Measurements from ENCODE around the gene EEF1A1. TPM values are rescaled to one million over a fixed set of nuclear protein-coding genes. Genes with fewer than 3 reads are reported as not detected.
"Not testable (repeated sequence)": the region's sequence is repeated elsewhere in the genome, so short reads cannot be mapped to it uniquely, and the experiment has no call there.

The EEF1A1 gene
- total RNA-seq, 1 experiment from 2014 or later, result 6,057 TPM

GRCh38 chr6:73548458-73549446, 27.9 kb upstream of the EEF1A1 start:
- H3K27ac ChIP-seq (ENCODE audit: low read length), result no peak overlapping the region

GRCh38 chr6:73547036-73547435, 26.2 kb upstream of the EEF1A1 start:
- TF ChIP-seq CTCF (conservative IDR thresholded peaks at IDR 0.05; ENCODE audit: low read depth, low read length), result no peak
- no peak for TF ChIP-seq EZH2 (IDR thresholded peaks at IDR 0.05; ENCODE audit: low read length, unreplicated experiment)
- TF ChIP-seq EZH2phosphoT487 (IDR thresholded peaks at IDR 0.05; ENCODE audit: borderline replicate concordance, low read length), result no peak
- no peaks in the 10 kb centered on the region for H3K79me2 ChIP-seq (ENCODE audit: low read length)
- no peaks in the 10 kb centered on the region for H3K4me1 ChIP-seq (ENCODE audit: insufficient read depth, low read length)
- H3K9me2 ChIP-seq (replicated peaks; ENCODE audit: low read length), result no peaks in the 10 kb centered on the region
- DNase-seq (no peak), ATAC-seq (no peak)
- POLR2A ChIA-PET (ENCODE audit: unreplicated experiment), result no interaction called here
- no peak overlapping the region for H3K27ac ChIP-seq (ENCODE audit: low read length)
- no peaks in the 10 kb centered on the region for H4K20me1 ChIP-seq (ENCODE audit: low read length)
- H3K4me3 ChIP-seq (ENCODE audit: low read length), result no peak overlapping the region
- H3F3A ChIP-seq (ENCODE audit: low read length, unreplicated experiment), result no peaks in the 10 kb centered on the region
- CTCF ChIA-PET, result no interaction called here
- no peak overlapping the region for H3K9ac ChIP-seq (ENCODE audit: low read length)
- H3K4me2 ChIP-seq (ENCODE audit: low read length), result no peak overlapping the region
- H2AFZ ChIP-seq (ENCODE audit: low read length), result no peak overlapping the region
- H3K27me3 ChIP-seq (ENCODE audit: low read length), result no peaks in the 10 kb centered on the region
- H3K9me3 ChIP-seq (ENCODE audit: low read length), result no peaks in the 10 kb centered on the region
- BruUV-seq (replicated peaks), result no TSS peak
- no peaks in the 10 kb centered on the region for H3K36me3 ChIP-seq (ENCODE audit: low read depth, low read length)
- intact Hi-C loops (cut with micrococcal nuclease), result no loop called here

More at GRCh38 chr6:73548458-73549446, 27.9 kb upstream of the EEF1A1 start:
- TF ChIP-seq EZH2 (IDR thresholded peaks at IDR 0.05; ENCODE audit: low read length, unreplicated experiment) (no peak), EZH2phosphoT487 (IDR thresholded peaks at IDR 0.05; ENCODE audit: borderline replicate concordance, low read length) (no peak), CTCF (conservative IDR thresholded peaks at IDR 0.05; ENCODE audit: low read depth, low read length) (no peak)
- H4K20me1 ChIP-seq (ENCODE audit: low read length), result no peaks in the 10 kb centered on the region
- H3K4me1 ChIP-seq (ENCODE audit: insufficient read depth, low read length), result no peaks in the 10 kb centered on the region
- intact Hi-C loops (cut with micrococcal nuclease), result no loop called here
- no peak for DNase-seq
- H3K9me2 ChIP-seq (replicated peaks; ENCODE audit: low read length), result no peaks in the 10 kb centered on the region
- H2AFZ ChIP-seq (ENCODE audit: low read length), result no peak overlapping the region
- H3K9me3 ChIP-seq (ENCODE audit: low read length), result no peaks in the 10 kb centered on the region
- H3K4me2 ChIP-seq (ENCODE audit: low read length), result no peak overlapping the region
- H3K4me3 ChIP-seq (ENCODE audit: low read length), result no peak overlapping the region
- H3F3A ChIP-seq (ENCODE audit: low read length, unreplicated experiment), result no peaks in the 10 kb centered on the region
- H3K27me3 ChIP-seq (ENCODE audit: low read length), result no peaks in the 10 kb centered on the region
- H3K79me2 ChIP-seq (ENCODE audit: low read length), result no peaks in the 10 kb centered on the region
- no TSS peak for BruUV-seq (replicated peaks)
- H3K36me3 ChIP-seq (ENCODE audit: low read depth, low read length), result no peaks in the 10 kb centered on the region
- ChIA-PET POLR2A (ENCODE audit: unreplicated experiment) (no interaction called here), CTCF (interaction anchor here (0.6 kb wide), 1 partner anchor 637 kb away, joined by 10 read pairs; no protein-coding TSS in a partner anchor)
- H3K9ac ChIP-seq (ENCODE audit: low read length), result no peak overlapping the region
- ATAC-seq, result no peak

DNA sequence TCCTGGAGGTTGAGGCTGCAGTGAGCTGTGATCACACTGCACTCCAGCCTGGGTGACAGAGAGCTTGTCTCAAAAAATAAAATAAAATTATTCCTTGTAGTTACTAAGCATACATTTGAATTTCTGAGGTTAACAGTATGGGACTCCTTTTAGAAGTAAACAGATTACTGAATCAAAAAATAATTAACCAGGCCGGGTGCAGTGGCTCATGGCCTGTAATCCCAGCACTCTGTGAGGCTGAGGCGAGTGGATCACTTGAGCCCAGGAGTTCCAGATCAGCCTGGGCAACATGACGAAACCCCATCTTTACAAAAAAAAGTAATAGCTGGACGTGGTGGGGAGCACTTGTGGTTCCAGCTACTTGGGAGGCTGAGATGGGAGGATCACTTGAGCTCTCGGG, 22.1 kb upstream of the EEF1A1 start:
- intact Hi-C loops (cut with micrococcal nuclease), result no loop called here
- H3F3A ChIP-seq (ENCODE audit: low read length, unreplicated experiment), result no peaks in the 10 kb centered on the region
- no peaks in the 10 kb centered on the region for H3K4me1 ChIP-seq (ENCODE audit: insufficient read depth, low read length)
- no peak overlapping the region for H3K4me3 ChIP-seq (ENCODE audit: low read length)
- BruUV-seq (replicated peaks), result no TSS peak
- H3K36me3 ChIP-seq (ENCODE audit: low read depth, low read length), result no peaks in the 10 kb centered on the region
- H3K9ac ChIP-seq (ENCODE audit: low read length), result no peak overlapping the region
- H3K79me2 ChIP-seq (ENCODE audit: low read length), result no peaks in the 10 kb centered on the region
- CTCF ChIA-PET, result no interaction called here
- no peak for TF ChIP-seq EZH2phosphoT487 (IDR thresholded peaks at IDR 0.05; ENCODE audit: borderline replicate concordance, low read length)
- TF ChIP-seq EZH2 (IDR thresholded peaks at IDR 0.05; ENCODE audit: low read length, unreplicated experiment), result no peak
- TF ChIP-seq CTCF (conservative IDR thresholded peaks at IDR 0.05; ENCODE audit: low read depth, low read length), result no peak
- no peaks in the 10 kb centered on the region for H3K9me3 ChIP-seq (ENCODE audit: low read length)
- DNase-seq (no peak), ATAC-seq (no peak)
- no peak overlapping the region for H3K4me2 ChIP-seq (ENCODE audit: low read length)
- H3K27me3 ChIP-seq (ENCODE audit: low read length), result no peaks in the 10 kb centered on the region
- H2AFZ ChIP-seq (ENCODE audit: low read length), result no peak overlapping the region
- H3K27ac ChIP-seq (ENCODE audit: low read length), result no peak overlapping the region
- H3K9me2 ChIP-seq (replicated peaks; ENCODE audit: low read length), result no peaks in the 10 kb centered on the region
- POLR2A ChIA-PET (ENCODE audit: unreplicated experiment), result no interaction called here
- no peaks in the 10 kb centered on the region for H4K20me1 ChIP-seq (ENCODE audit: low read length)

DNA sequence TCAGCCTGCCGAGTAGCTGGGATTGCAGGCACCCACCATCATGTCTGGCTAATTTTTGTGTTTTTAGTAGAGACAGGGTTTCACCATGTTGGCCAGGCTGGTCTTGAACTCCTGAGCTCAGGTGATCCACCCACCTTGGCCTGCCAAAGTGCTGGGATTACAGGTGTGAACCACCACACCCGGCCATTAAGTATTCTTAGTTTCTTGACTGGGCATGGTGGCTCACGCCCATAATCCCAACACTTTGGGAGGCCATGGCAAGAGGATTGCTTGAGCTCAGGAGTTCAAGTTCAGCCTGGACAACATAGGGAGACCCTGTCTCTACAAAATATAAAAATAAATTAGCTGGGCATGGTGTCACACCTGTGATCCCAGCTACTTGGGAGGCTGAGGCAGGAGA, 21.6 kb upstream of the EEF1A1 start:
- H3K79me2 ChIP-seq (ENCODE audit: low read length); H3K4me1 ChIP-seq (ENCODE audit: insufficient read depth, low read length); H3K27me3 ChIP-seq (ENCODE audit: low read length); BruUV-seq (replicated peaks); intact Hi-C loops (cut with micrococcal nuclease); H3K4me2 ChIP-seq (ENCODE audit: low read length); H3K27ac ChIP-seq (ENCODE audit: low read length); ATAC-seq; H3K9me3 ChIP-seq (ENCODE audit: low read length); H3K4me3 ChIP-seq (ENCODE audit: low read length); DNase-seq; H3K36me3 ChIP-seq (ENCODE audit: low read depth, low read length); POLR2A ChIA-PET (ENCODE audit: unreplicated experiment); H3F3A ChIP-seq (ENCODE audit: low read length, unreplicated experiment); H3K9me2 ChIP-seq (replicated peaks; ENCODE audit: low read length); CTCF ChIA-PET; H3K9ac ChIP-seq (ENCODE audit: low read length); H4K20me1 ChIP-seq (ENCODE audit: low read length); H2AFZ ChIP-seq (ENCODE audit: low read length): not testable (repeated sequence)
